ENCODE results near the gene CAPN8.

Gene CAPN8

DNA sequence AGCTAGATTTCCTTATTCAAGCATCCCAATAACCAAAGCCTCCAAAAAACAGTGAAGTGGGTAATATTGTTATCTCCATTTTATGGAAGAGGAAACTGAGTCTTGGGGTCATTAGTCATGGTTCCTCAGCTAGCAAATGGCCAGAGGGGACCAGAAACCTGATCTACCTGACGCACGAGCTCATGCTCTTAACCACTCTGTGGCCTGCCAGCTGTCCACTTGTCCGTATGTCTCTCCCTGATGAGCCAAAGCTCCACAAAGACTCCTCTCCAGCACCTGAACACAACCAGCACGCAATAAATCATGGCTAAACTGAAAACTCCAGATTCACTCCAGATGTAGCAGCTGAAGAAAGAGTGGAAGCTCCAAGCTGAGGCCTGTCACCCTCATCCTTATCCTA lies 5.8 kb downstream of the CAPN8 start:
- DNase-seq (ENCODE audit: insufficient read length, low spot score) (no peak), FAIRE-seq (no peak)
- TF ChIP-seq SPI1 (IDR thresholded peaks at IDR 0.05; ENCODE audit: low read depth, low read length): no peak
- no peak for TF ChIP-seq PAX5 (IDR thresholded peaks at IDR 0.05; ENCODE audit: insufficient read depth, low read length, severe bottlenecking)
- TF ChIP-seq POU2F2 (IDR thresholded peaks at IDR 0.05; ENCODE audit: low read depth, low read length): no peak
- TF ChIP-seq POLR2AphosphoS5 (IDR thresholded peaks at IDR 0.05; ENCODE audit: low read depth, low read length): no peak
- TF ChIP-seq POLR2A (IDR thresholded peaks at IDR 0.05; ENCODE audit: low read depth, low read length): no peak
- no peak for TF ChIP-seq TAF1 (IDR thresholded peaks at IDR 0.05; ENCODE audit: low read depth, low read length)

DNA sequence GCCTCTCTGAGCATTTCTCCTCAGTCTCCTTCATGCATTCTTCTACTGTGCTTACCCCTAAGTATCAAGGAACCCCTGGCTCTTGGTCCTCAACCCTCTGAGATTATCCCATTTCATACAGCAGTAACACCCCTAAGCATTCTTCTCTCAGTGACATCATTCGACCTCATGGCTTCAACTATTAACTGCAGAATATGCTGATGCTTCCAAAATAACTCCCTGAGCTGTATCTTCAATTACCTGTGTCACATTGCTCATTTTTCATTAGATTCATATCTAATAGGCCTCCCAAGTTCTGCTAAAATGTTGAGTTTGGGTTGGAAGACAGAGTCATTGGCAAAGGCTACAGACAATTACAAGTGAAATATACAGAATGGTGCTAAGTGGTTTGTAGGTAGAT lies 7.5 kb downstream of the CAPN8 start:
- FAIRE-seq: no peak
- DNase-seq (ENCODE audit: insufficient read length, low spot score): no peak
- TF ChIP-seq POLR2AphosphoS5 (IDR thresholded peaks at IDR 0.05; ENCODE audit: low read depth, low read length) (no peak), PAX5 (IDR thresholded peaks at IDR 0.05; ENCODE audit: insufficient read depth, low read length, severe bottlenecking) (no peak), SPI1 (IDR thresholded peaks at IDR 0.05; ENCODE audit: low read depth, low read length) (no peak), POU2F2 (IDR thresholded peaks at IDR 0.05; ENCODE audit: low read depth, low read length) (no peak), POLR2A (IDR thresholded peaks at IDR 0.05; ENCODE audit: low read depth, low read length) (no peak), TAF1 (IDR thresholded peaks at IDR 0.05; ENCODE audit: low read depth, low read length) (no peak)

DNA sequence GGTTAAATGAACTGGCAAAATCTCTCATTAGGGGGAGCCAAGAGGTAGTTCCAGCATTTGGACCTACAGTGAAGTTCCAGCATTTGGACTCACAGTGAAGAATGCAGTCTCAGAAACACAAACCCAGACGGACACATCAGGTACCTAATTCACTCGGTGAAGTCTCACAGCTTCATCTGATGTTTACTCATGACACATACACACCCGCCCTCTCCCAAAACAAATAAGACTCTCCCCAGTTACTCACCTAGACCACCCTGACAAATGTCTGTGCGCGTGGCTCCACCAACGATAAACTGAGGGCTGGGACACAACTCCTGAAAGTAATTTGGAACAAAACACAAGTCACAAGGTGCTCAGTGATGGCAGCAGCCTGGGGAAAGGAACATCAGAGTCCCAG lies 11.4 kb downstream of the CAPN8 start:
- FAIRE-seq: no peak
- no peak for DNase-seq (ENCODE audit: insufficient read length, low spot score)
- TF ChIP-seq PAX5 (IDR thresholded peaks at IDR 0.05; ENCODE audit: insufficient read depth, low read length, severe bottlenecking): no peak
- TF ChIP-seq SPI1 (IDR thresholded peaks at IDR 0.05; ENCODE audit: low read depth, low read length): no peak
- TF ChIP-seq POLR2A (IDR thresholded peaks at IDR 0.05; ENCODE audit: low read depth, low read length): no peak
- no peak for TF ChIP-seq POU2F2 (IDR thresholded peaks at IDR 0.05; ENCODE audit: low read depth, low read length)
- no peak for TF ChIP-seq TAF1 (IDR thresholded peaks at IDR 0.05; ENCODE audit: low read depth, low read length)
- TF ChIP-seq POLR2AphosphoS5 (IDR thresholded peaks at IDR 0.05; ENCODE audit: low read depth, low read length): no peak

DNA sequence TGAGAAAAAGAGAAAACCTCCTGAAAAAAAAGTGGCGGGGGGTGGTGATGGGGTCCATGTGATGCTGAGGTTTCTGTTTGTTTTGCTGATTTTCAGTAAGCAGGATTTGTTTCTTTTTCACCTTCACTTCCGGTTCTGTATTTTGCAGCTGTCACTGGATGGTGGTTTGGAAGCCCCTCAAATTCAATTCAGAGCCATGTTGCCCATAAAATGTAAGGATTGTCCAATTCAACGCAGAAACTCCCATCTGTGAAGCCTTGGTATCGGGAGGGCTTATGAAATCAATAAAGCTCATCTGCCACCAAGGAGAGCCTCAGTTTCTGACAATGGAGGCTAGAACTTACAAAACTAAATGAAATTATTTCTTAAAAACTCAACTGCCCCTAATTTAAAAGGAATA lies 12.1 kb downstream of the CAPN8 start:
- DNase-seq (ENCODE audit: insufficient read length, low spot score) (no peak), FAIRE-seq (no peak)
- TF ChIP-seq POU2F2 (IDR thresholded peaks at IDR 0.05; ENCODE audit: low read depth, low read length) (no peak), PAX5 (IDR thresholded peaks at IDR 0.05; ENCODE audit: insufficient read depth, low read length, severe bottlenecking) (no peak), TAF1 (IDR thresholded peaks at IDR 0.05; ENCODE audit: low read depth, low read length) (no peak), POLR2AphosphoS5 (IDR thresholded peaks at IDR 0.05; ENCODE audit: low read depth, low read length) (no peak), POLR2A (IDR thresholded peaks at IDR 0.05; ENCODE audit: low read depth, low read length) (no peak), SPI1 (IDR thresholded peaks at IDR 0.05; ENCODE audit: low read depth, low read length) (no peak)

DNA sequence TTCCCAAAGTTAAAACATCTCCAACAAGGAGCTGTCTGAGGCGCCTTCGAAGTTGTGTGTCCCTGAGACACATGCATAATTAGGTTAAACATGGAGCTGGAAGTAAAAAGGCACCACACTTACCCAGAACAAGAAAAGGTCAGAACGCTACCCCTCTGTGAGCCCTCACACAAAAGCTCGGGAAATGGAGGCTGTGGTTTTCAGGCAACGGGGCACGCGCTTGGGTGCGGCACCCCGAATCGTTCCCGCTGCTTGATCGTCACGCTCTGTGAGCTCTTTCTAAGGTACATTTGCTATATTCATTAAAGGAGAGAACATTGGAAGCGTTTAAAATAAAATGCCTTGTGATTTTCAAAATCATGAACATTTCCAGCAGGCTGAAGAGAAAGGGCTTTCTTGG lies 12.5 kb downstream of the CAPN8 start:
- TF ChIP-seq POLR2A (IDR thresholded peaks at IDR 0.05; ENCODE audit: low read depth, low read length) (no peak), SPI1 (IDR thresholded peaks at IDR 0.05; ENCODE audit: low read depth, low read length) (no peak), POLR2AphosphoS5 (IDR thresholded peaks at IDR 0.05; ENCODE audit: low read depth, low read length) (no peak), POU2F2 (IDR thresholded peaks at IDR 0.05; ENCODE audit: low read depth, low read length) (no peak), TAF1 (IDR thresholded peaks at IDR 0.05; ENCODE audit: low read depth, low read length) (no peak), PAX5 (IDR thresholded peaks at IDR 0.05; ENCODE audit: insufficient read depth, low read length, severe bottlenecking) (no peak)
- FAIRE-seq (no peak), DNase-seq (ENCODE audit: insufficient read length, low spot score) (no peak)

DNA sequence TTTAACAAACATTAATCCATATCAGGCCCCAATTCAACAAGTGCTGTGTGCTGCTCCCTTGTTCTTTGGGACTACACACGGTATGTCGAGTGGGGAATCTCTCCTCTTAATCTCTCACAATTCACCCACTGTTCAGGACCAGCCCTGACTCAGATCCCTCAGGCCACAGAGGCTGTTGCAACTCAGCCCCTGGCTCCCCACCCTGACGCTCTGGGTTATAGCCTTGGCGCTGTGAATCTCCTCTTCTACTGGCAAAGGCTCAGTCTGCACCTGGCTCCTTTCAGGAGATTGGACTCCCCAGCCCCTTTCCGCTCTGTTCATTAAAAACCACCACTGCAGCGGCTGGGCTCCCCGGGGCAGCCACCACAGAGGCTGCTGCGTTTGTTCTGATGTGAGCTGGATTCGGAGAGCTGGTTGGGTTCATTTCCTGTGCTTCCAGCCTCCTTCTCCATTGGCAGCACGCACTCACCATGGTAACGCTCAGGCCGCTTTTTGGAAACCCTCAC lies 13.0 kb downstream of the CAPN8 start:
- FAIRE-seq (no peak), DNase-seq (ENCODE audit: insufficient read length, low spot score) (no peak)
- TF ChIP-seq TAF1 (IDR thresholded peaks at IDR 0.05; ENCODE audit: low read depth, low read length) (no peak), POU2F2 (IDR thresholded peaks at IDR 0.05; ENCODE audit: low read depth, low read length) (no peak), SPI1 (IDR thresholded peaks at IDR 0.05; ENCODE audit: low read depth, low read length) (no peak), POLR2A (IDR thresholded peaks at IDR 0.05; ENCODE audit: low read depth, low read length) (no peak), PAX5 (IDR thresholded peaks at IDR 0.05; ENCODE audit: insufficient read depth, low read length, severe bottlenecking) (no peak), POLR2AphosphoS5 (IDR thresholded peaks at IDR 0.05; ENCODE audit: low read depth, low read length) (no peak)

DNA sequence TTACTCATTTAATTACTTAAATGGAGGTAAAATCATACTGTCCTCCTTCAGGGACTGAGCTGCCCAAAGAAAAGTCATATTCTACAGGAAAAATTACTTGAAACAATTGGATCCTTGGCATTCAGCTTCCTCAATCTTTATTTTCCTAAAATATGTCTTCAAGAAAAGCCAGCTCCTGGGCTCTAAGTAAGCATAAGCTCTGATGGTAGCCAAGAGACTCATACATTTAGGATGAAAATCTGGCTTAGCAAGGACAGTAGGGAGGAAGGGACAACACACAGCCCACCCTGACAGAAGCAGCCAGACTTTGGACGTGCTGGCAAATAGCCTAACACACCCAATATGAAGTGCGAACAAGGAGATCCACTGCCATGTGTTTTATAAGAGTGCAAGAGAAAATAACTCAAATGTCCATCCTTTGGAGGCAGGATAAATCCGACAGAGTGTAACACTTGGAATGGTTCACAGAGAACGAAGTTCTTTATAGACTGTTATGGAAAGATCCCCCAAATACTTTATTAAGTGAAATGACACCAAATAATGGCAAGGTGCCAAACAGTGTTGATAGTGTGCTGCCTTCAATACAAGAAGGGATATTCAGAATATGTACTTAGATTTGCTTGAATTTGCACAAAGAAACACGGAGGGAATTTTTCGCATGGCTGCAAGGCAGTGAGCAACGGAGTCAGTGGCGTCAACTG lies 14.1 kb downstream of the CAPN8 start:
- TF ChIP-seq POLR2AphosphoS5 (IDR thresholded peaks at IDR 0.05; ENCODE audit: low read depth, low read length) (no peak), POLR2A (IDR thresholded peaks at IDR 0.05; ENCODE audit: low read depth, low read length) (no peak), POU2F2 (IDR thresholded peaks at IDR 0.05; ENCODE audit: low read depth, low read length) (no peak), PAX5 (IDR thresholded peaks at IDR 0.05; ENCODE audit: insufficient read depth, low read length, severe bottlenecking) (no peak)
- no peak for DNase-seq (ENCODE audit: insufficient read length, low spot score)
- FAIRE-seq: no peak

DNA sequence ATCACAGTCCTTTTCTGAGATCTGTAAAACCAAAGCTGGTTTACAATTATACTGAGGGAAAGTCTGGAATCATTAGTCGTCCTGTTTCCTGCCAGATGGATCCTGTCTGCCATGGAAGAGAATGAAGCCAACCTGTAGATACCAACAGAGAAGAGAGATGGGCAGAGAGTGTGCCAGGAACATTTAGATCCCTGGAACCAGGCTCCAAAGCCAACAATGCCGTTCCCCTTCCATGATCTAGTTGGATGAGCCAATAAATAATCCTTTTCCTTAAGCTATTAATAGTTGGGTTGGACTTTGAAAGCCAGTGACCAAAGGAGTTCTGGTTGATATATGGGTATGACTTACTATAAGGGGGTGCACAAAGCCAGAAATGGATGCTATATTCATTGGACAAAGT lies 15.0 kb downstream of the CAPN8 start:
- FAIRE-seq (no peak), DNase-seq (ENCODE audit: insufficient read length, low spot score) (no peak)
- TF ChIP-seq SPI1 (IDR thresholded peaks at IDR 0.05; ENCODE audit: low read depth, low read length): no peak
- no peak for TF ChIP-seq POU2F2 (IDR thresholded peaks at IDR 0.05; ENCODE audit: low read depth, low read length)

DNA sequence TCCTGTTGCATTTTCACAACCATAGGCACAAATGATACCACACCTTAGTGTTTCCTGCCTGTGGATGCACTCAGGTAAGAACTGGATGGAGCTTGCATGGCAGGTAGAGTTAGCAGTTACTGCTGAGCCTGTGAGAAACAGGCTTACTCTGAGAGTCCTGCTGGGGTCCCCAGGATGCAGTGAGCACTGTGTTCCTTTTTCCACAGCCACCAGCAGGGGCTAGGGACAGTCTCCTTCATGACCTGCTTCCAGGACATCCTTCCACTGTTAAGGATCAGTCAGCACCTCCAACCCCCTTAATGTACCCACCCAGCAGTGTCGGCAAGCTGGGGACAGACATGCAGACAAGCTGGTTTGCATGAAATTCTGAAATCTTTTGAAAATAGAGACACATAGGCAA lies 16.3 kb downstream of the CAPN8 start:
- no peak for DNase-seq (ENCODE audit: insufficient read length, low spot score)
- TF ChIP-seq SPI1 (IDR thresholded peaks at IDR 0.05; ENCODE audit: low read depth, low read length) (no peak), POLR2AphosphoS5 (IDR thresholded peaks at IDR 0.05; ENCODE audit: low read depth, low read length) (no peak), POLR2A (IDR thresholded peaks at IDR 0.05; ENCODE audit: low read depth, low read length) (no peak), PAX5 (IDR thresholded peaks at IDR 0.05; ENCODE audit: insufficient read depth, low read length, severe bottlenecking) (no peak), TAF1 (IDR thresholded peaks at IDR 0.05; ENCODE audit: low read depth, low read length) (no peak), POU2F2 (IDR thresholded peaks at IDR 0.05; ENCODE audit: low read depth, low read length) (no peak)
- FAIRE-seq: no peak

DNA sequence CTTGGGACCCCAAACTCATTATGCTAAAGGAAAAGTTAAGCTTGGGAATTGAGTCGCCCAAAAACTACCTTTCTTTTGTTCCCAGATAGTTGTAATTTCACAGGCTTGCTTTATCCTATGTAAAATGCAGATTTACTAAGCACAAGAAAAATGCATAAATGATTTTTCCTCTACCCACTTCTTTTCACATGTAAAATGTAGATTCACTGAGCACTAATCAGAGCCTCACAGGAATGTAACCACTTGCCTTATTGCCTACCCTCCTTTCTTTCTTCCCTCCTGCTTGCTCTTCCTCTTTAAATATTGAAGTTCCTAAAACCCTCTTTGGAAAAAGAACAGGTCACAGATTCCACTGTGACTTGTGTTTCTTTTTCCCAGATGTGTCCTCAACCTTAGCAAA lies 18.3 kb downstream of the CAPN8 start:
- TF ChIP-seq SPI1 (IDR thresholded peaks at IDR 0.05; ENCODE audit: low read depth, low read length): no peak
- TF ChIP-seq PAX5 (IDR thresholded peaks at IDR 0.05; ENCODE audit: insufficient read depth, low read length, severe bottlenecking): no peak
- TF ChIP-seq POU2F2 (IDR thresholded peaks at IDR 0.05; ENCODE audit: low read depth, low read length): no peak
- TF ChIP-seq POLR2AphosphoS5 (IDR thresholded peaks at IDR 0.05; ENCODE audit: low read depth, low read length): no peak
- no peak for TF ChIP-seq TAF1 (IDR thresholded peaks at IDR 0.05; ENCODE audit: low read depth, low read length)
- no peak for TF ChIP-seq POLR2A (IDR thresholded peaks at IDR 0.05; ENCODE audit: low read depth, low read length)
- FAIRE-seq (no peak), DNase-seq (ENCODE audit: insufficient read length, low spot score) (no peak)
